LNCaP clone FGC (cell line): ENCODE results near the gene SLC26A1.
"Not testable (repeated sequence)": the region's sequence is repeated elsewhere in the genome, so short reads cannot be mapped to it uniquely, and the experiment has no call there.

Experiments used
- DNase-seq: peaks from one replicate; pipeline ENCODE4 v3.0.0-alpha.2; 2011; ENCODE audit warnings: low read depth
- H3K4me3 ChIP-seq: 2 replicates; pipeline ENCODE4 v1.5.1; 2011; ENCODE audit warnings: mild to moderate bottlenecking, low read depth, low read length, control low read depth
- CTCF ChIP-seq: IDR thresholded peaks from 2 replicates; pipeline ENCODE4 v1.5.1; 2012; ENCODE audit warnings: mild to moderate bottlenecking; ENCODE audit not compliant: control insufficient read depth, insufficient read depth; ENCODE audit errors: extremely low read depth

SLC26A1 gene

GRCh38 chr4:986428-986878 is 6.8 kb downstream of the SLC26A1 start:
- TF ChIP-seq CTCF, result no peak
- DNase-seq, result no peak
- H3K4me3 ChIP-seq, result peak overlapping the region; percentile 77

GRCh38 chr4:985123-985830 is 7.9 kb downstream of the SLC26A1 start:
- H3K4me3 ChIP-seq, result peak overlapping the region; percentile 32
- TF ChIP-seq CTCF, result no peak
- DNase-seq, result no peak

DNA sequence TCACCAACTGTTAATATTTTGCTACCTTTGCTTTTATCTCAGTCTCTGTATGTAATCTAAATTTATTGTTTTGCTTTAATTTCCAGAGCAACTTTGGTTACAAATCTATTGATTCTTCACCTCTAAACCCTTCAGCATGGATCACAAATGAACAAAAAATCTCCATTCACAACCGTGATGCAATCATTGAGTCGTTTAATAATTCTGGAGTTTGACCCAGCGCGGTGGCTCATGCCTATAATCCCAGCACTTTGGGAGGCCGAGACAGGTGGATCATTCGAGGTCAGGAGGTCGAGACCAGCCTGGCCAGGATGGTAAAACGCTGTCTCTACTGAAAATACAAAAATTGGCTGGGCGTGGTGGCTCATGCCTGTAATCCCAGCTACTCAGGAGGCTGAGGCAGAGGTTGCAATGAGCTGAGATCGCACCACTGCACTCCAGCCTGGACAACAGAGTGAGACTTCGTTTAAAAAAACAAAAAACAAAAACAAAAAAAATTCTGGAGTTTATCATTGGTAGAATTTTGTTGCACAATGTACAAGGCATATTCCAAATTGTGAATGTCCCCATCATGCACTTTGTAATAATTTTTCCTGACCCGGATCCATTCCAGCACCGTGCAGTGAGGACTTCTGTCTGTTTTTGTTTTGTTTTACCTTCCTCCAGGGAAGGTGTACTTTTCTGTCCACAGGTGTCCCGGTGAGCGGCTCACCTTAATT is 8.7 kb downstream of the SLC26A1 start:
- H3K4me3 ChIP-seq, result peak overlapping the region; percentile 32
- TF ChIP-seq CTCF, result no peak
- no peak for DNase-seq

- TF ChIP-seq CTCF, result no peak
- no peak overlapping the region for H3K4me3 ChIP-seq
- DNase-seq, result no peak
Measured at GRCh38 chr4:982814-983213, 10.4 kb downstream of the SLC26A1 start.

- no peak for TF ChIP-seq CTCF
- H3K4me3 ChIP-seq, result no peak overlapping the region
- DNase-seq, result no peak
Measured at GRCh38 chr4:982291-982690, 10.9 kb downstream of the SLC26A1 start.

GRCh38 chr4:978957-979701 is 14.1 kb downstream of the SLC26A1 start:
- no peak for DNase-seq
- H3K4me3 ChIP-seq, result no peak overlapping the region
- no peak for TF ChIP-seq CTCF

GRCh38 chr4:976016-976415 is 17.2 kb downstream of the SLC26A1 start:
- DNase-seq, H3K4me3 ChIP-seq: not testable (repeated sequence)
